Smooth muscle cell (in vitro differentiated cells): ENCODE data around the gene WDR4. TPM values are rescaled to one million over a fixed set of nuclear protein-coding genes. Genes with fewer than 3 reads are reported as not detected.

Experiments
- DNase-seq: peaks from one replicate; lab custom pipeline; 2025; ENCODE audit not compliant: unreplicated experiment; lab: John Stamatoyannopoulos, UW
- H2AFZ ChIP-seq: fragments of 200-600 bp; sonication (generic); 2 replicates; pipeline ENCODE4 v1.6.0; 2016; ENCODE audit warnings: antibody characterized with exemption, low read depth, mild to moderate bottlenecking
- H3F3A ChIP-seq: fragments of 200-600 bp; sonication (generic); 2 replicates; pipeline ENCODE4 v1.6.0; 2017; ENCODE audit warnings: antibody characterized with exemption, low read depth
- H3K27ac ChIP-seq: fragments of 200-600 bp; sonication (generic); 2 replicates; pipeline ENCODE4 v1.5.1; 2016; ENCODE audit warnings: low read depth, mild to moderate bottlenecking
- H3K27me3 ChIP-seq: fragments of 200-600 bp; sonication (generic); 2 replicates; pipeline ENCODE4 v1.6.1; 2016; ENCODE audit warnings: low read depth, mild to moderate bottlenecking
- H3K36me3 ChIP-seq: fragments of 200-600 bp; sonication (generic); 2 replicates; pipeline ENCODE4 v1.5.1; 2016; ENCODE audit warnings: low read depth
- H3K4me1 ChIP-seq: fragments of 200-600 bp; sonication (generic); 2 replicates; pipeline ENCODE4 v1.5.1; 2016; ENCODE audit warnings: low read depth
- H3K4me2 ChIP-seq: fragments of 200-600 bp; sonication (generic); 2 replicates; pipeline ENCODE4 v1.6.0; 2016; ENCODE audit warnings: mild to moderate bottlenecking
- H3K4me3 ChIP-seq: fragments of 200-600 bp; sonication (generic); 2 replicates; pipeline ENCODE4 v1.5.1; 2016; ENCODE audit warnings: mild to moderate bottlenecking
- H3K79me2 ChIP-seq: fragments of 200-600 bp; sonication (generic); 2 replicates; pipeline ENCODE4 v1.6.0; 2016; ENCODE audit warnings: low read depth, mild to moderate bottlenecking
- H3K9ac ChIP-seq: fragments of 200-600 bp; sonication (generic); 2 replicates; pipeline ENCODE4 v1.6.0; 2016; ENCODE audit warnings: low read depth
- H3K9me3 ChIP-seq: fragments of 200-600 bp; sonication (generic); replicated peaks from 2 replicates; pipeline ENCODE4 v1.5.1; 2016; ENCODE audit warnings: low read depth
- H4K20me1 ChIP-seq: fragments of 200-600 bp; sonication (generic); 2 replicates; pipeline ENCODE4 v1.6.0; 2016; ENCODE audit warnings: low read depth
- CTCF ChIP-seq: fragments of 200-600 bp; sonication (generic); IDR thresholded peaks from 2 replicates; pipeline ENCODE4 v1.5.1; 2017; ENCODE audit warnings: borderline replicate concordance, mild to moderate bottlenecking, antibody characterized with exemption; ENCODE audit not compliant: insufficient read depth, poor library complexity, severe bottlenecking
- WGBS: methylation state at CpG from one replicate; pipeline ENCODE4 v1.1.7; 2016; ENCODE audit warnings: low lambda C conversion rate; 5-methylcytosine and 5-hydroxymethylcytosine counted together
- polyA plus RNA-seq: library from polyadenylated mRNA; unstranded; fragments of >200 nt; fragmentation: Nextera tagmentation; extraction: Ambion mirVana; gene quantifications from 2 replicates; pipeline ENCODE4 v1.2.1, GENCODE V29; 2016
- total RNA-seq: library from RNA; depleted of rRNA; stranded (reverse); fragments of >200 nt; gene quantifications from 2 replicates; pipeline ENCODE4 v1.2.3, GENCODE V29; 2014

Gene WDR4
- total and polyA plus RNA-seq, 2 experiments from 2014 or later, result 5.1 TPM

- Histone ChIP-seq H3K4me2 (no peak overlapping the region), H3K36me3 (no peaks in the 10 kb centered on the region), H3K9me3 (no peaks in the 10 kb centered on the region), H3K4me3 (no peak overlapping the region), H3K27me3 (no peaks in the 10 kb centered on the region), H3K27ac (no peak overlapping the region), H4K20me1 (peaks cover 14% of the 10 kb centered on the region), H3F3A (no peaks in the 10 kb centered on the region), H3K79me2 (peaks cover 4% of the 10 kb centered on the region), H3K9ac (no peak overlapping the region), H3K4me1 (no peaks in the 10 kb centered on the region), H2AFZ (no peak overlapping the region)
- no peak for TF ChIP-seq CTCF
- 95% methylated on average over 32 of the region's 34 CpGs for WGBS
- no peak for DNase-seq
These were observed 20.1 kb downstream of the WDR4 start for GRCh38 chr21:42858957-42859890.

GRCh38 chr21:42858185-42858847 is 21.0 kb downstream of the WDR4 start:
- H3K27ac ChIP-seq, result no peak overlapping the region
- no peak for TF ChIP-seq CTCF
- H3K36me3 ChIP-seq, result no peaks in the 10 kb centered on the region
- no peak overlapping the region for H3K9ac ChIP-seq
- H3K4me3 ChIP-seq, result no peak overlapping the region
- DNase-seq, result no peak
- peaks cover 4% of the 10 kb centered on the region for H3K79me2 ChIP-seq
- H3K27me3 ChIP-seq, result no peaks in the 10 kb centered on the region
- no peak overlapping the region for H3K4me2 ChIP-seq
- 92% methylated on average over 19 of the region's 19 CpGs for WGBS
- H4K20me1 ChIP-seq, result peaks cover 9% of the 10 kb centered on the region
- no peaks in the 10 kb centered on the region for H3F3A ChIP-seq
- H2AFZ ChIP-seq, result no peak overlapping the region
- H3K4me1 ChIP-seq, result no peaks in the 10 kb centered on the region
- no peaks in the 10 kb centered on the region for H3K9me3 ChIP-seq

- no peak for DNase-seq
- no peak overlapping the region for H3K4me3 ChIP-seq
- H3K79me2 ChIP-seq, result peaks cover 4% of the 10 kb centered on the region
- no peak overlapping the region for H3K4me2 ChIP-seq
- H3F3A ChIP-seq, result no peaks in the 10 kb centered on the region
- no peaks in the 10 kb centered on the region for H3K36me3 ChIP-seq
- no peaks in the 10 kb centered on the region for H3K9me3 ChIP-seq
- no peaks in the 10 kb centered on the region for H3K27me3 ChIP-seq
- H3K4me1 ChIP-seq, result no peaks in the 10 kb centered on the region
- no peak for TF ChIP-seq CTCF
- no peak overlapping the region for H2AFZ ChIP-seq
- no peak overlapping the region for H3K9ac ChIP-seq
- peaks cover 8% of the 10 kb centered on the region for H4K20me1 ChIP-seq
- no peak overlapping the region for H3K27ac ChIP-seq
- 98% methylated on average over 11 of the region's 11 CpGs for WGBS
These were observed 22.1 kb downstream of the WDR4 start for GRCh38 chr21:42857216-42857615.
